ENCODE results near the gene PEX14. TPM values are rescaled to one million over a fixed set of nuclear protein-coding genes. Genes with fewer than 3 reads are reported as not detected.

Gene PEX14
- total and polyA plus RNA-seq, 11 donors, result 14.9 to 28.7 (median 20.4) TPM

DNA sequence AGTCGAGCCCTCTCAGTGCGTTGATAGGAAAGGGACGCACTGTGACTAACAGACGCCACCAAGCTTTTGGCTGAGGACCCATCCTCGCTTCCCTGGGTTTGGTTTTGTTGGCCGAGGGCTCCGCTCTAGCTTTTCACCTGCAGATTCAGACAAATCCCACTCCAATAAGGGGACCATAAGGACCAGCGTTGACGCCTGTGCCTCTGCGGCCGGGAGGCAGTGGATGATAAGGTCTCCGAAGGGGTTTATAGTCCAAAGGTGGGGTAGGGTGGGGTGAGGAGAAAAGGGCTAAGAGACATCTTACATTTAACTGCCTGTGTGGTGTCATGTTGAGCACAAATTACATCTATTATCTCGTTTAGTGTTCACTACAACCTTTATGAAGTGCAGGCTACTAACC is 760 bp downstream of the PEX14 start:
- peak overlapping the region; percentile 77 to 97 (median 90) for H3K4me3 ChIP-seq
- peak overlapping the region; percentile 81 to 94 (median 88) for H3K27ac ChIP-seq
- H3K27me3 ChIP-seq, result no peaks in the 10 kb centered on the region
- H3K4me1 ChIP-seq, result peaks cover 0 to 52% (median 23%) of the 10 kb centered on the region in 12 donors
- no peak for DNase-seq
- no peaks in the 10 kb centered on the region for H3K9me3 ChIP-seq
- H3K36me3 ChIP-seq, result no peaks in the 10 kb centered on the region
- intact Hi-C loops (cut with DNase I), result loop anchor here in 1 of 10 donors (5.0 kb wide), 1 partner anchor 43 kb away; the partner anchor contains the start of gene CENPS
- ATAC-seq, result peak in 3 of 4 donors; percentile 15 to 30 (median 27)
- TF ChIP-seq CTCF (IDR thresholded peaks at IDR 0.05), result no peak
- no peak for TF ChIP-seq POLR2A (IDR thresholded peaks at IDR 0.05)
- whole genome bisulfite sequencing, 4 donors, result 1 to 2% (median 2%) methylated on average over 12 to 13 of the region's 13 CpGs

DNA sequence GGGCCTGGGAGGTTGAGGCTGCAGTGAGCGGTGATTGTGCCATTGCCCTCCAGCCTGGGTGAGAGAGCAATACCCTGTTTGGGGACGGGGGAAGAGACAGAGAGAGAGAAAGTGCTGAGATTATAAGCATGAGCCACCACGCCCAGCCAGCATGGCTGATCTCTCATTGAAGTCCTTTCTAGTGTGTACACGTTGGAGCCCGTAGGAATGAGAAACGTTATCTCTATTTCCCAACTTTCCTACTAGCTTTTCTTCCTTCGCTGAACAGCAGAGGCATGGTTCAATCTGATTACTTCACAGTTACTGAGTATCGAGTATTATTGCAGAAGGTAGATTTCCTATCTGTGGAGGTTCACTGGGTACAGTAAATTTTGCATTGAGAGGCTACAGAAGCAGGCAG is 4.5 kb downstream of the PEX14 start:
- ATAC-seq (no peak), DNase-seq (no peak)
- TF ChIP-seq CTCF (IDR thresholded peaks at IDR 0.05) (no peak), POLR2A (IDR thresholded peaks at IDR 0.05) (no peak)
- intact Hi-C loops (cut with DNase I), result loop anchor here in 1 of 10 donors (5.0 kb wide), 1 partner anchor 47 kb away; the partner anchor contains the start of gene CENPS
- H3K27ac ChIP-seq, result no peak overlapping the region
- WGBS, 4 donors, result 69 to 81% (median 78%) methylated on average over 8 of the region's 8 CpGs
- no peaks in the 10 kb centered on the region for H3K36me3 ChIP-seq
- H3K27me3 ChIP-seq, result no peaks in the 10 kb centered on the region
- H3K9me3 ChIP-seq, result no peaks in the 10 kb centered on the region
- H3K4me1 ChIP-seq, result peaks cover 0 to 39% (median 13%) of the 10 kb centered on the region in 12 donors
- H3K4me3 ChIP-seq, result no peak overlapping the region

DNA sequence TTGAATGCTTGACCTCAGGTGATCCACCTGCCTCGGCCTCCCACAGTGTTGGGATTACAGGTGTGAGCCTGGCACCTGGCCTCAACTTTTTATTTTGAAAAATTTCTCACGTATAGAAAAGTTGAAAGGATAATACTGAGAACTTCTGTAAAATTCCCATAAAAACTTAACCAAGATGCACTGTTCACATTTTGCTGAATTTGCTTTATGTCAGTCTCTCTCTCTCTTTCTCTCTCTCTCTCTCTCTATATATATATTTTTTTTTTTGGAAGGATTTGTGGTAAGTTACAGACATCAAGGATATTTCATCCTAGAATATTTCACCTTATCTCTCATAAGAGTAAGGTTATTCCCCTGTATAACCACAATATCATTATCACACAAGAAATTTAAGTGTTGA is 5.9 kb downstream of the PEX14 start:
- Histone ChIP-seq H3K36me3 (no peaks in the 10 kb centered on the region), H3K27ac (no peak overlapping the region), H3K27me3 (no peaks in the 10 kb centered on the region), H3K4me3 (no peak overlapping the region), H3K9me3 (peaks cover 0 to 1% (median 0%) of the 10 kb centered on the region in 12 donors), H3K4me1 (peaks cover 0 to 37% (median 10%) of the 10 kb centered on the region in 12 donors)
- intact Hi-C loops (cut with DNase I), result no loop called here
- no peak for ATAC-seq
- TF ChIP-seq POLR2A (IDR thresholded peaks at IDR 0.05), result no peak
- TF ChIP-seq CTCF (IDR thresholded peaks at IDR 0.05), result no peak
- no peak for DNase-seq
- 87 to 95% (median 92%) methylated on average over 2 of the region's 2 CpGs for WGBS, 4 donors

DNA sequence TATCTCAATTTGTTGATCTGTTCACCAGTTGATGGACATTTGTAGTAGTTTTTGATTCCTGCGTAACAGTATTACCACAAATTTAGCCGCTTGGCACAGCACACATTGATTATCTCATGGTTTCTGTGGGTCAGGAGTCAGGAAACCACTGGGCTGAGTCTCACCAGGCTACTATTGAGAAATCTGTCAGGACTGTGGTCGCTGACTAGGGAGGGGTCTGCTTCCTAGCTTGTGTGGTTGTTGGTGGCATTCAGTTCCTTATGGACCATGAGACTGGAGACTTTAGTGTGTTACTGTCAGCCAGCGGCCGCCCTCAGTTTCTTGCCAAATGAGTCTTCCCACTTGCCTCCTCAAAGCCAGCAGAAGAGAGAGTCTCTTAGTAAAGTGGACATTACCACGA is 9.8 kb downstream of the PEX14 start:
- 79 to 95% (median 91%) methylated on average over 6 of the region's 6 CpGs for WGBS, 4 donors
- Histone ChIP-seq H3K27me3 (no peaks in the 10 kb centered on the region), H3K4me1 (peaks cover 0 to 24% (median 0%) of the 10 kb centered on the region in 12 donors), H3K4me3 (no peak overlapping the region), H3K27ac (peak overlapping the region in 1 of 12 donors; percentile 28), H3K9me3 (peaks cover 0 to 10% (median 0%) of the 10 kb centered on the region in 12 donors), H3K36me3 (peaks cover 0 to 9% (median 2%) of the 10 kb centered on the region in 9 donors)
- no peak for DNase-seq
- TF ChIP-seq CTCF (IDR thresholded peaks at IDR 0.05) (no peak), POLR2A (IDR thresholded peaks at IDR 0.05) (no peak)
- intact Hi-C loops (cut with DNase I), result no loop called here
- ATAC-seq, result peak in 3 of 4 donors; percentile 7 to 33 (median 33)

Data from heart left ventricle (tissue), 16 donors.